Neutrophil (primary cell): ENCODE data around the gene CSRNP2.

Experiments used
- H3K27ac ChIP-seq: fragments of 200-600 bp; sonication (generic); 2 replicates; pipeline ENCODE4 v1.5.1; 2016; ENCODE audit warnings: mild to moderate bottlenecking, moderate library complexity
- H3K27me3 ChIP-seq: fragments of 200-600 bp; sonication (generic); 2 replicates; pipeline ENCODE4 v1.6.0; 2016; ENCODE audit warnings: mild to moderate bottlenecking
- H3K36me3 ChIP-seq: fragments of 200-600 bp; sonication (generic); 2 replicates; pipeline ENCODE4 v1.5.1; 2017
- H3K4me1 ChIP-seq, 2 experiments: fragments of 200-600 bp in 1 of 2; sonication (generic) in 1 of 2; 1 replicate in 1 of 2; 2 replicates in 1 of 2; pipeline versions ENCODE4 v1.5.1 to v1.6.1; 2013 to 2016; ENCODE audit warnings: low read depth in 1 of 2, low read length in 1 of 2, mild to moderate bottlenecking in 1 of 2, moderate library complexity in 1 of 2; ENCODE audit not compliant: control insufficient read depth in 1 of 2, insufficient read depth in 1 of 2
- H3K4me3 ChIP-seq, 2 experiments: fragments of 200-600 bp in 1 of 2; sonication (generic) in 1 of 2; 1 replicate in 1 of 2; 2 replicates in 1 of 2; pipeline ENCODE4 v1.5.1; 2013 to 2016; ENCODE audit warnings: low read depth in 1 of 2, low read length in 1 of 2, mild to moderate bottlenecking in 1 of 2, moderate library complexity in 1 of 2
- H3K9me3 ChIP-seq: fragments of 200-600 bp; sonication (generic); 2 replicates; pipeline ENCODE4 v1.5.1; 2016
- TF ChIP-seq, protein P1 (sequence below): fragments of 200-600 bp; sonication (generic); IDR thresholded peaks from 2 replicates; pipeline ENCODE4 v1.5.1; 2016; ENCODE audit warnings: antibody characterized with exemption

Gene CSRNP2

DNA sequence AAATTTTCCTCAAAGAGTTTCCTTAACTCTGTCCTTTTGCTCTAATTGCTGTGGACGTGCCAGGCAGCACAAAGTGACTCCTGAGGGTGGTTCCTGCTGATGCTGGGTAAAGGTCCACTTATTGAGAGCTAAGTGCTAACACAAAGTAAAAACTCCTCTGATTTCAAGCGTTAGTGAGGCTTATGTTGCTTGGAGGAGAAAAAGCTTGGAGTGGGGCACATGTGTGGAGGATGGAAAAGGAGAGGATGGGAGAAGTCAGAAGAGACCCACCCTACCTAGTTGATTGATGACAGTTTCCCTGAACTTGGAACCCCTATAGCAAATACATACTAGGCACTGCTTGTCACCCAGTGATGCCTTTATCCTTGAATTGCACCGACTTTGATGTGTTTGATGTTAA lies 47.1 kb downstream of the CSRNP2 start:
- no peaks in the 10 kb centered on the region for H3K36me3 ChIP-seq
- H3K4me3 ChIP-seq, result no peak overlapping the region
- H3K4me1 ChIP-seq, result no peaks in the 10 kb centered on the region
- TF ChIP-seq, protein P1, sequence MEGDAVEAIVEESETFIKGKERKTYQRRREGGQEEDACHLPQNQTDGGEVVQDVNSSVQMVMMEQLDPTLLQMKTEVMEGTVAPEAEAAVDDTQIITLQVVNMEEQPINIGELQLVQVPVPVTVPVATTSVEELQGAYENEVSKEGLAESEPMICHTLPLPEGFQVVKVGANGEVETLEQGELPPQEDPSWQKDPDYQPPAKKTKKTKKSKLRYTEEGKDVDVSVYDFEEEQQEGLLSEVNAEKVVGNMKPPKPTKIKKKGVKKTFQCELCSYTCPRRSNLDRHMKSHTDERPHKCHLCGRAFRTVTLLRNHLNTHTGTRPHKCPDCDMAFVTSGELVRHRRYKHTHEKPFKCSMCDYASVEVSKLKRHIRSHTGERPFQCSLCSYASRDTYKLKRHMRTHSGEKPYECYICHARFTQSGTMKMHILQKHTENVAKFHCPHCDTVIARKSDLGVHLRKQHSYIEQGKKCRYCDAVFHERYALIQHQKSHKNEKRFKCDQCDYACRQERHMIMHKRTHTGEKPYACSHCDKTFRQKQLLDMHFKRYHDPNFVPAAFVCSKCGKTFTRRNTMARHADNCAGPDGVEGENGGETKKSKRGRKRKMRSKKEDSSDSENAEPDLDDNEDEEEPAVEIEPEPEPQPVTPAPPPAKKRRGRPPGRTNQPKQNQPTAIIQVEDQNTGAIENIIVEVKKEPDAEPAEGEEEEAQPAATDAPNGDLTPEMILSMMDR, result no peak
- no peaks in the 10 kb centered on the region for H3K27me3 ChIP-seq
- H3K27ac ChIP-seq, result no peak overlapping the region
- H3K9me3 ChIP-seq, result no peaks in the 10 kb centered on the region

- Histone ChIP-seq H3K27me3 (peaks cover under 1% of the 10 kb centered on the region), H3K27ac (no peak overlapping the region), H3K4me3 (no peak overlapping the region), H3K4me1 (no peaks in the 10 kb centered on the region), H3K36me3 (no peaks in the 10 kb centered on the region), H3K9me3 (no peaks in the 10 kb centered on the region)
- TF ChIP-seq, protein P1, result no peak
Measured at GRCh38 chr12:51033457-51034089, 49.8 kb downstream of the CSRNP2 start.

GRCh38 chr12:51033048-51033447 lies 50.3 kb downstream of the CSRNP2 start:
- TF ChIP-seq, protein P1, result no peak
- no peaks in the 10 kb centered on the region for H3K4me1 ChIP-seq

GRCh38 chr12:51028813-51029150 lies 54.6 kb downstream of the CSRNP2 start:
- TF ChIP-seq, protein P1, result no peak
- H3K4me1 ChIP-seq, result peaks cover 24% of the 10 kb centered on the region in 2 experiments
- no peaks in the 10 kb centered on the region for H3K9me3 ChIP-seq
- H3K36me3 ChIP-seq, result no peaks in the 10 kb centered on the region
- peaks cover 6% of the 10 kb centered on the region for H3K27me3 ChIP-seq
- H3K4me3 ChIP-seq, result no peak overlapping the region
- H3K27ac ChIP-seq, result no peak overlapping the region

More at GRCh38 chr12:51033048-51033447, 50.3 kb downstream of the CSRNP2 start:
- H3K9me3 ChIP-seq, result no peaks in the 10 kb centered on the region
- no peaks in the 10 kb centered on the region for H3K36me3 ChIP-seq
- H3K4me3 ChIP-seq, result no peak overlapping the region
- no peak overlapping the region for H3K27ac ChIP-seq
- H3K27me3 ChIP-seq, result peaks cover 5% of the 10 kb centered on the region

DNA sequence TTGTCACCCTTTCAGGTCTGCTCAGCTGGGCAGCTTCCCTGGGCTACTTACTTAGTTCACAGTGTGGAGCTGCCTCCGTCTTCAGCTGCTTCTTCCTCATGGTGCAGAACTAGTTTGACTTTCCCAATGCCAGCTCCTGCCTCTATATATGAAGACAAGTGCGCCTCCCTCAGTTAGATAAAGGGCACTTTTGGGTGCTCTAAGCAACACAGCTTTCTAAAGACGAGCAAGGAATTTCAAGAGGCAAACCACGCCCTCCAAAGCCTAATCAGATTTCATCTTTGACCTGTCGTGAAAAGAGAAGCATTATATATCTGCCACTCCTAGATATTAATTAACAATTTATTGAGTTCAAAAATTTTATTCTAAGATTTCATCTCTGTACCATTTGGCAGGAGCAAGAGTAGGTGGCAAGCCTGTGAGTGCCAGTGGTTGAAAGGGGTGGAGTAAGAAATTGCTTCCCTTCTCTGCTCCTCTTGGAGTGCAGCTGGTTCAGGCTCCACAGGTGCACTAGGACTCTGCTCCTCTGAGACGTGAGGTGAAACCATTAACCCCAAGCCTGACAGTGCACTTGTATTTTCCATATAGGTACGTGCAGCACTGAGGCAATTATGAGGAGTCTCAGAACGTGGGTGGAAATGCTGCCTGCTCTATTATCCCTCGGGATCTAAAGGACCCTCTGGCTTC lies 55.1 kb downstream of the CSRNP2 start:
- TF ChIP-seq, protein P1, result no peak
- Histone ChIP-seq H3K4me1 (peaks cover 24% of the 10 kb centered on the region in 2 experiments), H3K27ac (no peak overlapping the region), H3K9me3 (no peaks in the 10 kb centered on the region), H3K36me3 (no peaks in the 10 kb centered on the region), H3K4me3 (no peak overlapping the region), H3K27me3 (peaks cover 6% of the 10 kb centered on the region)
